WI38 (cell line): Measurements from ENCODE around the gene OGG1.

Experiments used
- H3K4me3 ChIP-seq: 2 replicates; pipeline ENCODE4 v1.5.1; 2011; ENCODE audit warnings: low read depth, mild to moderate bottlenecking, control low read depth, low read length
- CTCF ChIP-seq: IDR thresholded peaks from 2 replicates; pipeline ENCODE4 v1.5.1; 2012; ENCODE audit warnings: low read depth, mild to moderate bottlenecking, control low read depth, low read length

The OGG1 gene

GRCh38 chr3:9761919-9762318, 12.2 kb downstream of the OGG1 start:
- no peak overlapping the region for H3K4me3 ChIP-seq
- TF ChIP-seq CTCF: no peak

GRCh38 chr3:9762871-9763270, 13.1 kb downstream of the OGG1 start:
- H3K4me3 ChIP-seq: no peak overlapping the region
- no peak for TF ChIP-seq CTCF

GRCh38 chr3:9765865-9766264, 16.1 kb downstream of the OGG1 start:
- TF ChIP-seq CTCF: no peak
- no peak overlapping the region for H3K4me3 ChIP-seq

- no peak for TF ChIP-seq CTCF
- no peak overlapping the region for H3K4me3 ChIP-seq
These were observed 17.7 kb downstream of the OGG1 start for GRCh38 chr3:9767418-9767817.

GRCh38 chr3:9768141-9768775, 18.5 kb downstream of the OGG1 start:
- no peak for TF ChIP-seq CTCF

GRCh38 chr3:9769012-9769411, 19.3 kb downstream of the OGG1 start:
- H3K4me3 ChIP-seq: peak overlapping the region; percentile 78
- TF ChIP-seq CTCF: no peak

More at GRCh38 chr3:9768141-9768775, 18.5 kb downstream of the OGG1 start:
- peak overlapping the region; percentile 78 for H3K4me3 ChIP-seq

GRCh38 chr3:9769426-9770275, 19.9 kb downstream of the OGG1 start, which contains the start of gene CAMK1:
TSS of gene CAMK1 (minus strand) at chr3:9769947. CDS start at chr3:9767749, 2,198 bp downstream.
- H3K4me3 ChIP-seq: peak within 1 kb of the TSS; percentile 78
- no peak for TF ChIP-seq CTCF
